Jurkat, Clone E6-1 (cell line): Measurements from ENCODE around the gene SLC1A2.
A peak's percentile ranks its signal among the peaks of the same experiment; 100 is the strongest.

ENCODE experiments used
- DNase-seq: peaks from one replicate; pipeline ENCODE4 v3.0.0-alpha.2; 2011; ENCODE audit warnings: low read depth, low spot score
- H3K4me3 ChIP-seq: 2 replicates; pipeline ENCODE4 v1.5.1; 2011; ENCODE audit warnings: mild to moderate bottlenecking, low read length, control low read depth, moderate library complexity

Gene SLC1A2

DNA sequence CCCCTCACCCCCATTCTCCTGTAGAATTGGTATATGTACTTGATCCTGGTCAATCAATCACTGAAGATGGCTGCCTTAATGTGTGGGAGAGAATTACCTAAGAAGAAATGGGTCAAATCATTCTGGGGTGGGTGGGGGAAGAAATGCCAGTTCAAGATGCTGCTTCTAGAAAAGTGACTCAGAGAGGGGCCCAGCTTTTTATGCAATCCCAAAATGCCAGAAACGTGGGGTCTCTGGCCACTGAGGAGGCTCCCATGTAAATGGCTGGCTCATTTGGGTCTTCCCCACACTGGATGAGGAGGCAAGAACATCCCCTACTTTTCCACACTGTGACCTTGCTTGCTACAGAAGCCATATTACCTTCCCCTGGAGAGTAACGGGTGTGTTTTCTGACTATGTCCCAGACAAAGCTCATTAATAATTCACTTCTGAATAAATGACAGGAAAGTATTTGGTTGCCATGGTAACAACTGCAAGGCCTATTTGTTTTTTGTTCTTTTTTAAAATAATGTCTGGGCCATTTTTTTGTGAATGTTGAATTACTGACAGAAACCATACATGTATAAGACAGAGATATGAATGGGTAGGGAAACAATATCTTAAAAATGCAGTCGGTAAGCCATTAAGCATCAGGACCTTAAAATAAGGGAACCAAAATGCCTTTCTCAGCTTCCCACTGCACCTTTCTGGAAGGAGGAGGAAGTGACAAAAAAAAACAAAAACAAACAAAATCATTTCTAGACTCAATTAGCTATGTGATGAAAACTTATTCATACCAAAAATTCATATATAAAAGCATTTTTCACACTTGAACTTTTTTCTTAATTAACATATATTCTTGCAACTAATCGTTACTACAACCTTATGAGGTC is 32.0 kb downstream of the SLC1A2 start:
- no peak overlapping the region for H3K4me3 ChIP-seq
- DNase-seq, result no peak

DNA sequence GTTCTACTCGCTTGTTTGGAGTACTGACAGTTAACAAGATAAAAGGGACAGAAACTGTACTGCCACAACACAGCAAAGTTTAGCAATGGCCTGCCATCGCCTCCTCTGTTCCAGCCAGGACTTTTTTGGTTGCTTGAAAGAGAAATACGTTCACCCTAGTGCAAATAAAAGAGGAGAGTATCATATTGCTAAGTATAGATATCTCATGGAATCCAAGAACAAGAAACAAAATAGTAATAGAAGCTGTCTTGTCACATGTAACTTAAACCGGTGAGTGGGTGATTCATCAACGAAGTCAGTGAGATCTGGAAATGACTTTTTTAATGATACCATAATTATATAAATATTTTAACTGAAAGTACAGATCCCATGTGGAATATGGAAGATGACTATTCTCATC is 35.4 kb downstream of the SLC1A2 start:
- no peak overlapping the region for H3K4me3 ChIP-seq
- DNase-seq, result no peak

DNA sequence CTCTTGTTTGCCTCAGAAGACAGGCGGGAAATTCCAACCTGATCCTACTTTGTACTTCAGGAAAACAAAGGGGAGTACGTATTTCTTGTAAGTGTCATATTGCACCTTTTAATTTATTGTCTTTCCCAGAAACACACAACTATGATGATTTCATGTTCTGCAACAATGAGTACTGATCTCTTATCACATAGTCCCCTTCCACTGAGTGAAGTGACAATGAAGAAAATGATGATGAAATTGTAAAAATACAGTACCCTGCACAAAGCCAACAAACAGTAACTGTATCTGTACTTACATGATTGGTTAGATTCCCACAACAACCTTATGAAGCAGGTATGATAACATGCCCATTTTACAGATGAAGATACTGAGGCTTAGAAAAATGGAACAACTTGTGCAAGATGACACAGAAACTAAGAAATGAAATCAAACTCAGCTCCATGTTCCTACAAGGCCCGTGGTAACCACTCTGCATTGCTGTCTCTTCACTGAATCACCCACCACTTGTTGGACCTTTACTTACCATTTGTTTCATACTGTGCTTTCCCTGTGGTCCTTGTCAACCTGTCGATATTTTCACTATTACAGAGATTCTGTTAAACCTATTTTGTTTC is 37.5 kb downstream of the SLC1A2 start:
- DNase-seq, result no peak
- H3K4me3 ChIP-seq, result no peak overlapping the region

DNA sequence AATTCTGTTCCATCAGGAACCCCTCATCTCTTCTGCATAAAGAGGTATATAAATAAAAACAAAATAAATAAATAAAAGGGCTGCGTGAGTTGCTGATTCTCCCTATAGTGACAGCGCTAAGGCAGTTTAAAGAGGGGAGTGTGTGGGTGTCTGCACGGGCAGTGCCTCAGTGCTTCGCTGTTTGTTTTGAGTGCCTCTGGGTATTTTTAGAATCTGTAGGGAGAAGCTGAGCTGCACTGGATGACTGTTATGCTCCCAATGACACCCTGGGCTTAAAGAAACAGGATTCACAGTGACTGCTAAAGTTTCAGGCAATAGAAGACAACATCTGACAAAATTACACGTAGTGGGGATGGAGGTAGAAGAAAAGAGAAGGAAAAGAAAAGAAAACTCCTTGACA is 38.8 kb downstream of the SLC1A2 start:
- no peak overlapping the region for H3K4me3 ChIP-seq
- no peak for DNase-seq

DNA sequence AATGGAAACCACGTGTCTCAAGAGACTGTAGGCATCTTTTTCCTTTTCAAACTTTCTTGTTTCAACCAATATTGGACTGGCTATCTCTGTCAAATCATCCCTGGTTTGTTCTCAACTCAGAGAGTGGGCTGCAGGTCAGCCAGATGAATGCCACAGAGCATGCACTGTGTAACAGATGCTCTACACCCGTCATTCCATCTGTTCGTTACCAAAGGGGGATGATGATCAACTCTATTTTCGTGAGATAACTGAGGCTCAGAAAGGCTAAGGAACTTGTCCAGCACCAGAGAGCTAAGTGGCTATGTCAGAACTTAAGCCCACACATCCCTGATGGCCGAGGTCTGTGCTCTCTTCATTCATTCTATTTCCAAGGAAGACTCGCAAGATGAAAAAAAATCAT is 42.1 kb downstream of the SLC1A2 start:
- no peak for DNase-seq
- no peak overlapping the region for H3K4me3 ChIP-seq

DNA sequence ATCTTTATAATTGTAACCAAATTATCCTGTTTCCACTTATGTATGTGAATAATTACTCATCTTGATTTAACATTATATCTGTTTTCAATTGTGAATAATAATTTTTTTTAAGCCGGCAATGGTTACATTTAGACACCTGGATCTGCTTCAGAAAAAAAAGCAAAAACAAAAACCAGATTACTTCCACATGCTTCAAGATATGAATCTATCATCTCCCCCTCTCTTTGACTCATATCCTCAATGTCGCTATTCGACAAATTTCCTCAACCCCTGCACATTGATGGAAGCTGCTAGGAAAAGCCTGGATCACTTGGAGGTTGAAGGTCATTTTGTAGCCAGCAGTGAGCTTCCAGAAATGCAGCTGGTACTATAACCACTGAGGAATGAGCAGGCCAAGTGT is 42.7 kb downstream of the SLC1A2 start:
- no peak overlapping the region for H3K4me3 ChIP-seq
- DNase-seq, result no peak

DNA sequence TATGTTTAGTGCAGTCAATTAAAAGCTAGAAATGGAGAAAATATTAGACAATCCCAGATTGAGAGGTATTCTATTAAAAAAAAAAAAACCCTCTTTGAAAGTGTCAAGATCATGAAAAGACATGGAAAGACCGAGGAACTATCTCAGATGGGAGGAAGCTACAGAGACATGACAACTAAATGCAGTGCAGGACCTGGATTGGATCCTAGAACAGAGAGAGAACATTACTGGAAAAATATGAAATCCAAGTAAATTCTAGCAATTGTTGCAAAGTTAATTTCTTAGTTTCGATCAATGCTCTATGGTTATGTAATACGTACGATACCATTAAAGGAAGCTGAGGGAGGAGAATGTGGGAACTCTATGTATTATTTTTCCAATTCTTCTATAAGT is 43.2 kb downstream of the SLC1A2 start:
- H3K4me3 ChIP-seq, result no peak overlapping the region
- no peak for DNase-seq

DNA sequence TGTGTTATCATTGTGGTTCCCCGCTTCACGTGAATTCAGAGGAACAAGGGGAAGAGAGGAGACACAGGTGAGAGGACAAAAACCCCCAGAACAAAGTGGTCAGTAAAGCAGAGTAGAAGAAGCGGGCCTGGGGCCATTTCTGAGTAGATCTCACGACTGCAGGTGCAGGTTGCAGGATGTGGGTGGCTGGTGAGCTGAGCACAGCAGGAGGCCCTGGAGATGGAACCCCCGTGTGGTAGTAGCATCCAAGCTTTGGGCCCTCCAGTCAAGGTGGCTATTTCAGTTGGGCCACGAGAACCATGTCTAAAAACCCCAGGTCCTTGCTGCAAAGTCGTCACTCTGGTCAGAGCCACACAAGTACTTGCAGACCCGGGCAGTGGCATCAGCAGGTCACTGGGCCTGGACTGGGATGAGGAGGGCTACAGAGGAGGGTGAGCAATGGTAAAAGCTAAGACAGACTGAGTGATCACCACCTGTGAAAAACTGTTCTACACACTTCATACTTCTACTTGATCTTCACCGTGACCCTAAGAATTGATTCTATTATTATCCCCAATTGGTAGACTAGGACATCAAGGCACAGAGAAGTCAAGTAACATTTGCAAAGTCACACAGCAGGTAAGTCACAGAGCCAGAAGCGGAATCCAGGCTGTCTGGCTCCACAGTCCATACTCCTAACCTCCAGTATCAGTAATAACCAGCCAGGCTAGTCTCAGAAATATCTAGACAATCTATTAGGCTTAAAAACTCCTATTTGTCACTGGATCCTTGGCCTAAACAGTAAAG is 43.8 kb downstream of the SLC1A2 start:
- peak; percentile 47 for DNase-seq
- no peak overlapping the region for H3K4me3 ChIP-seq

DNA sequence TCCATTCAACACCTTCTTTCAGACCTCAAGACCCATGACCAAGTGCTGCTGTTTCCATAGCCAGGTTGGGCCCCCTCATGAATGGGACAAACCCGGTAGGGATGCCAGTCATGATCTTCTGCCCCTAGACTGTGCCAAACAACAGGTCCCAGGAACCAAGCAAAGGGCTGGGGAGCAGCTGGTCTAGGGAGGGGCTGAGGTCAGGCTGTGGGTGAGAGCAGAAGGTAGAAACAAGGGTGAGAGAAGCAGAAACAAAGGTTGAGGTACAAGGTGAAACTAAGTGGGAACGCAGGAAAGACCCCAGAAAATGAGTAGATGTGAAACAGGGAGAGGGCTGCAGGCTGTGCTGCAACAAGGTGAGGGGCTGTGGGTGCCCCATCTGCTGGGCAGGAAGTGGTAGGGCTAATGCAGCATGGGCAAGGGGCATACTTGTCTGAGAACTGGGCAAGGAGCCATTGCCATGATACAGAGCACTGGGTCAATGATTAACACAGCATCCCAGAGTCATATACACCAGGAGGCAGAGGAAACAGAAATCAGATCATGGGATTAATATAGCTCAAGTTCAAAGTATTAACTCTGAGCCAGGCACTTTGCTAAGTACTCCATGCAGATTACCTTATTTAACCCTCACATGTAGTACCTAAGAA is 45.9 kb downstream of the SLC1A2 start:
- H3K4me3 ChIP-seq, result no peak overlapping the region
- DNase-seq, result no peak

DNA sequence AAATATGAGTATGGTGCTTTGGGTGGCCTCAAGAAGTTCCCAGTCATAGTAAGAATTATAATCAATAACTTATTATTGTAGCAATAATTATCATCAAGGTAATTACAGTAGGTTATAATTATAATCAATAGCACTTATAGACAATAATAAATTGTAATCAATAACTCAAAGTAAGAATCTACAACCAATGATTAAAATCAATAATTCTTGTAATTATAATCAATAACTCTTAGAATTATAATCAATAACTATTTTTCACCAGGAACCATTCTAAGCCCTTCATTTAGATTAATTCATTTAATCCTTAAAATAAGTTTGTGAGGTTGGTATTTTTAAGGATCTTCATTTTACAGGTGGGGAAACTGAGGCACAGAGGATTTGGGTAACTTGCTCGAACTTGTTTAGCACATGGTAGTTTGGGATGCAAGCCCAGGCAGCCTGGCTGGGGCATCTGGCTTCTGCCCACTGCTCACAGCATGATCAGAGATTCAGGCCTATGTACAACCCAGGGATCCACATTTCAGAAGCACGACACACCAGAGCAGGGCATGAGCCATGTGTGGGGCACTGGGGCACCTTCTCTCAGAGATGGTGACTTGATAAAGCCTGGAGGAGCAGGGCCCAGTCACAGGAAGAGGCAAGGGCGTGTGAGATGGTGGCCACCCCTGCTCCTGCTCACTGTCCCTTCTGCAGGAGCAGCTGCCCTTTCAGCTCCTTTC is 46.6 kb downstream of the SLC1A2 start:
- H3K4me3 ChIP-seq, result no peak overlapping the region
- DNase-seq, result no peak

DNA sequence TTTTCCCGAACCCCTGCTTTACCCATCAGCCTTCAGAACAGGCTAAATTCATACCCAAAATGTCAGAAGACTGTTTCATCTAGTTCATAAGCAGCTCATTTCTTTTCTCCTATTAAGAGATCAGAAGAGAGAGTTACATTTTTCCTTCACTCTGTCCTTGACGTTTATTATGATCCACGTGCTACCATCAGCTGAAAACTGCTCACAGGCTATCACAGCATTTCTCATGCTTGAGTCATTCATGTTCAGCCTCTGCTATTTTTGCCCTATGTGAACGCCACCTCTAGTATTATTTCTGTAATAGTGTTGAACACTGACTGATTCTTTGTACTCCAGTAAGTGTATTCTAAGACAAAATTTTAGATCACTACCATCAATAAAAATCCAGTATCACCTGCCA is 51.9 kb downstream of the SLC1A2 start:
- DNase-seq, result no peak
- H3K4me3 ChIP-seq, result no peak overlapping the region

DNA sequence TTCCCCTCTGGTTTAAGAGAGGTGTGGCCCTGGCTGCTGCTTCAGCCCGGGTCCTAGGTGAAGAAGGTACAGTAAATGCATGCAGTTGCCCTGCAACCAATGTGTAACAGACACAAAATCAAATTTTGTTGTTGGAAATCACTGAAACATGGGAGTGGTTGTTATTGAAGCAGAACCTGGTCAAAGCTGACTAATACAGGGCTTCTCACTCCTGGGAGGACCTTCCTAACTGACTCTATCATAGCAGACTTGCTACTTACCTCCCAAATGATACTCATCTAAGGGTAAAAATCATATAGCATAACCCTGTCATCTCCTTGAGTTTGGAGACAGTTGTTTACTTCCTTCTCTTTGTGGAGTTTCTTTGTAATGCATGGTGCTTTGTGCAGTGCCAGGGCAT is 52.6 kb downstream of the SLC1A2 start:
- no peak for DNase-seq
- H3K4me3 ChIP-seq, result no peak overlapping the region

DNA sequence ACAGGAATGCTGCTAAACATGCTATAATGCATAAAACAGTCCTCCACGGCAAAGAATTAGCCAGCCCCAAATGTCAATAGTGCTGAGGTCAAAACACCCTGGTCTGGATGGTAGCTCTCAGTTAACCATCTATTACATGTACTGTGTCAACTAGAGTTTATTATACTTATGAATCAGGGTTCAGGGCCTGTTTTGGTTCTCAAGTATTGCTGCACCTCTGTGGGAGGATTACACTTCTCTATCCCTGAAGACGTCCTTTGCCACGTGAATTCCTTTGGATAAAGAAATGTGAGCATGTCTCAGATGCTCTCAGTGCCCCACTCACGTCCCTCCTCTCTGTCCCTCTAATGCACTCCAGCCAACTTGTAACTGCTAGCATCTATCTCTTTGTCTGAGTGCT is 53.4 kb downstream of the SLC1A2 start:
- H3K4me3 ChIP-seq, result no peak overlapping the region
- no peak for DNase-seq

DNA sequence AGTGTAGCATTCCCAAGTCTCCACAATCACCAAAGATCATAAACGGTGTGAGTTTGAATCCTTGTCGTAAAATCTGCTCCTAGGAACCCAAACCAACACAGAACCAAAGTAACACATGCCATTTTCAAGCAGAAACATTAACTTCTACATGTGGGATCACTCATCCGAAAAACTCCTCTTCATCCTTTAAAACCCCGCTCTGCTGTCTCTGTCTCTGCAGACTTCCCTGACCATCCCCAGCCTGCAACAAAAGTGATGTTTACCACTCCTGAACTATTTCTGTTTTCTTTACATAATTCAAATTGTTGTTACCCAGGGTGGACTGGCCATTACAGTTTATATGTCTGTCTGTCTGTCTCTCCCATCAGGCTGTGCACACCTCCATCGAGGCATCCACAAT is 54.0 kb downstream of the SLC1A2 start:
- DNase-seq, result no peak
- no peak overlapping the region for H3K4me3 ChIP-seq

DNA sequence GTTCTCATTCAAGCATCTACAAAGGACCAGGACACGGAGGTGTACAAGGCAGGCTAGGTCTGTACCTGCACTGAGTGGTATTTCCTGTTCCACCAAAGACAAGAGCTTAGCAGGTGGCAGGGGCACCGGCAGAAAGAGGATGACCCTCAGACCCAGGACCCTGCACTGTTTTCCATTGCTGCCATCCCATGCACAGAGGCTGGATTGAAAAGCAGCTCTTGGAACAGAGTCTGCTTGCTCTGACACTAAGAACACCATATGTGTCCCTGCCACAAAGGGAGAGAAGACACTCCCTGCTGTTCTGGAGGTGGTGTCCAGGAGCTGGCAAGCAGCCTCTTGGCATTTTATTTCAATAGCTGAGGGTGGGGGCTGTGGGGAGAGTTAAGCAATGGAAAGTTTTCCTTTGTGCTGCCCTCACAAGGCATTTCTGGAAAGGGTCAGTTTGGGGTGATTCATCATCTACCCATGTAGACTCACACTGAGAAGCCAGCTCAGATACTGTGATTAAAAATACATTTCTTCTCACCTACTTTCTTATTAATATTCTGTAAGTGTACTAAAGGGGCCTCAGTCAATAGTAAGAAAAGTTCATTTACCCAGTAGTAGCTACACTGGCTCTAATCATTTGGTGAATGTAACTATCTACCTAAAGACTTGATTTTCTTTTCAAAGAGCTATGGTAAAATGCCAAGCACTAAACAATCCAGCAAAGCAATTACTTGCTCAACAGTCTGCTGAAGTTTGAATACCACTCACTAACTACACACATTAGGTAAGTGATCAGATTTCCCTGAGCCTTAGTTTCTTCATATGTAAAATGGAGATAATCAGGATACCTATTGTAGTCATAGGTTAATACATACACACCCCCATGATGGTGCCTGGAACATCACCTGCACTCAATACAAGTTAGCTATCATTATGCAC is 55.2 kb downstream of the SLC1A2 start:
- DNase-seq, result no peak
- no peak overlapping the region for H3K4me3 ChIP-seq

DNA sequence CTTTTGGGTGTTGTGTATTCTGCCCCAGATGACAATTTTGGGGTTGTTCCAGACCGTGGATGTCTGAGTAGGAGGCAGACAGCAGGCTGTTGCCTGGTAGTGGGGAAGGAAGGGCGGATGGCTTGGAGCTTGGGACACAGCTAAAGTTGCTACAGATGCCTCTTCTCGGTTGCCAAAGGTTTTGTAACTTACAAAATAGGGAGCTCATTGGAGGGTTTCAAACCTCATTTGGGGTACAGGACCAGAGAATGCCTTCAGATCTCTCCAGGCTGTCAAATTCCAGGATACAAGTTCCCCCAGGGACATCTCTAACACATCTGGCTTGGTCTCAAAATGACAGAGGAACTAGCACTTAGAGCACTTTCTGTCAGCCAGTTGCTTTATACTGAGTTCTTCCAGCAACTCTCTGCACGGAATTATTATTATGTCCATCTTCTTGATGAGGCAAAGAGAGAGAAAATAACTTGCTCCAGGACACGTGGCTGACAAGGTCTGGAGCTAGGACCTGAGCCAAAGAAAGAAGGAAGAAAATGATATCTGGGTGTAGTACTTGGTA is 56.0 kb downstream of the SLC1A2 start:
- H3K4me3 ChIP-seq, result no peak overlapping the region
- DNase-seq, result no peak

DNA sequence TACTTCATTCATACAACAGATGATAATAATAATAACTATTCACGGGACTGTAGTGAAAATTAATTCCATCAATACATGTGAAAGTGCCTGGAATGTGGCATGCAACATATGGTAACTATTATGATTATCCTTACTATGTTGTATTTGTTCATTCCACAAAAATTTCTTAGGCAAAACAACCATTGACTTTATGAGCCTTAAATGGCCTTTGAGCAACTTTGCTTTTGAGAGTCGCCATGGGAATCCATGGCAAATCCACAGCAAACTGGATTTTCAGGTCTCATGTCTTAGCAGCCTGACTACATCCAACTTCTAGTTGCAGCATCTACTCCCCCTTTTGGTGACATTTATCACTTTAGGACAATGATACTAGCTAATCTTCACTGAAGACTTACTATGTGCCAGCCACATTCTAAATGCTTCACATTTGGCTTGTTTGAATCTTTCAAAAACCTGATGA is 56.8 kb downstream of the SLC1A2 start:
- no peak for DNase-seq
- no peak overlapping the region for H3K4me3 ChIP-seq

DNA sequence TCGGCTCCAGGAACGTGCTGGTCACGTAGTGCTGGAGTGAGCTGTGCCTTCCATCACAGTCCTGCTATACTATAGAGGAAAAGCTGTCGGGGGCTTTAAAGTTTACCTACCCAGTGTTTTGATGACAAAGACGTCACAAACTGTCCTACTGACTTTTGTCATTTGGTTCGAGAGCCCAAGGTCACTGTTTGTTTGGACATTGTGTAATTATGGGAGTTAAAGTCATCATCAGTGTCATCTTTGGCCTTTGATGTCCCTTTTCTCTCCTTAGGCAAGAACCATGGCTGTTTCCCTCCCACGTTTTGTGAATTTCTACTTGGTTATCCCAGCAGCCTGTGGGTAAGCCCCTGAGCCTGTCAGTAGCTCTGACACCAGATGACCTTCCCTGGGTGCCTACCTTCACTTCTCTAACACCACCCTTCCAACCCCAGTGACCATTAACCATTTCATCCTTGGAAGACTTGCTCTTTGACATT is 59.3 kb downstream of the SLC1A2 start:
- DNase-seq, result no peak
- no peak overlapping the region for H3K4me3 ChIP-seq
